Esophagus squamous epithelium (tissue), 4 donors: ENCODE measurements around the gene CDYL.

Experiments
- POLR2A ChIP-seq, 4 donors: fragments of 450-650 bp; IDR thresholded peaks; one replicate each; pipeline ENCODE4 v1.6.1; 2017; ENCODE audit warnings: antibody characterized with exemption in 4 of 4, mild to moderate bottlenecking in 4 of 4, moderate library complexity in 3 of 4
- TF ChIP-seq, protein P1 (sequence below), 6 experiments: fragments of 450-650 bp in 4 of 6; fragments of 200-600 bp in 2 of 6; sonication (generic) in 2 of 6; IDR thresholded peaks; one replicate each; pipeline ENCODE4 v1.5.1; 2016 to 2019; ENCODE audit warnings: antibody characterized with exemption in 6 of 6, mild to moderate bottlenecking in 4 of 6, moderate library complexity in 4 of 6

DNA sequence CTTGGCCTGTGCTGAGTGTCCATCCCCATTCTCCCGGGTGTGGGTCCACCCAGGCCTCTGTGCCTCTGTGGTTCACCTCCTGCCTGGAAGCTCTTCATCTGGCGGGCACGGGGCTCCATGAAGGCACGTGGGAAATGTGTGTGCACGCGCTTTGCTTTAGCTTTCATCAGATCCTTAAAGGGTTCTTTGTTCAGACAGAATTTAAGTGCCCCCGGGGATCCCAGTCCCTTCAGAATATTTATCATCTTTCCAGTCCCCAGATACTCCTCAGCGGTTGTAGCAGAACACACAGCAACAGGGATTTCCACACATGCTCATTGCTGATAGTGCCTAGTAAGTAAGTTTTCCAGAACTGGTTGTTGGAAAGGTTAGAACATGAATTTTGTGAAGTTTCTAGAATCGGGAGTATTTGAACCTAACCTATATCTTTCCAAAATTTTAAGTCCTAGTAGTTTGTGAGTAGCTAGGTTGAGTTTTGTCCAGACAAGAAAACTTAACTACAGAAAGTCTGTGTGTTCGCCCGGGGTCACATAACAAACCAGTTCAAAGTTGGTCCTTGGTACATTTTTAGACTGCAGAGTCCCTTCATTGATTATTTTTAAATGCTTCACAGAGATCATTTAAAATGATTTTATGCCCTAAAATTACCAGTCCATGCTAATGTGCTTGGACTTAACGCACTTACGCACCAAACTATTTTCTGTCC, 159.9 kb downstream of the CDYL start:
- TF ChIP-seq POLR2A (IDR thresholded peaks at IDR 0.05), result no peak
- TF ChIP-seq, protein P1, sequence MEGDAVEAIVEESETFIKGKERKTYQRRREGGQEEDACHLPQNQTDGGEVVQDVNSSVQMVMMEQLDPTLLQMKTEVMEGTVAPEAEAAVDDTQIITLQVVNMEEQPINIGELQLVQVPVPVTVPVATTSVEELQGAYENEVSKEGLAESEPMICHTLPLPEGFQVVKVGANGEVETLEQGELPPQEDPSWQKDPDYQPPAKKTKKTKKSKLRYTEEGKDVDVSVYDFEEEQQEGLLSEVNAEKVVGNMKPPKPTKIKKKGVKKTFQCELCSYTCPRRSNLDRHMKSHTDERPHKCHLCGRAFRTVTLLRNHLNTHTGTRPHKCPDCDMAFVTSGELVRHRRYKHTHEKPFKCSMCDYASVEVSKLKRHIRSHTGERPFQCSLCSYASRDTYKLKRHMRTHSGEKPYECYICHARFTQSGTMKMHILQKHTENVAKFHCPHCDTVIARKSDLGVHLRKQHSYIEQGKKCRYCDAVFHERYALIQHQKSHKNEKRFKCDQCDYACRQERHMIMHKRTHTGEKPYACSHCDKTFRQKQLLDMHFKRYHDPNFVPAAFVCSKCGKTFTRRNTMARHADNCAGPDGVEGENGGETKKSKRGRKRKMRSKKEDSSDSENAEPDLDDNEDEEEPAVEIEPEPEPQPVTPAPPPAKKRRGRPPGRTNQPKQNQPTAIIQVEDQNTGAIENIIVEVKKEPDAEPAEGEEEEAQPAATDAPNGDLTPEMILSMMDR (IDR thresholded peaks at IDR 0.05), result no peak
